CD14-positive monocyte (primary cell): ENCODE data around the gene ATP8B2. TPM values are rescaled to one million over a fixed set of nuclear protein-coding genes. Genes with fewer than 3 reads are reported as not detected.
"Not testable (repeated sequence)": the region's sequence is repeated elsewhere in the genome, so short reads cannot be mapped to it uniquely, and the experiment has no call there.

Source experiments
- DNase-seq, 3 donors: peaks; one replicate each; pipeline ENCODE4 v3.0.0-alpha.2; 2011 to 2022
- H2AFZ ChIP-seq: 2 replicates; pipeline ENCODE4 v1.6.0; 2012; ENCODE audit warnings: mild to moderate bottlenecking, low read depth, low read length, inconsistent platforms; ENCODE audit not compliant: insufficient read depth, poor library complexity, severe bottlenecking
- H3K27ac ChIP-seq, 2 donors: 1 replicate in 1 of 2; 2 replicates in 1 of 2; pipeline ENCODE4 v1.5.1; 2012 to 2013; ENCODE audit warnings: low read length in 2 of 2, control low read depth in 1 of 2, inconsistent platforms in 1 of 2, low read depth in 1 of 2, mild to moderate bottlenecking in 1 of 2
- H3K27me3 ChIP-seq, 2 donors: one replicate each; pipeline versions ENCODE4 v1.6.0 to v1.6.1; 2011 to 2013; ENCODE audit warnings: low read length in 2 of 2; ENCODE audit not compliant: control insufficient read depth in 2 of 2, insufficient read depth in 2 of 2
- H3K36me3 ChIP-seq, 2 donors: replicated peaks in 1 of 2; 1 replicate in 1 of 2; 2 replicates in 1 of 2; pipeline versions ENCODE4 v1.5.1 to v1.6.1; 2012 to 2013; ENCODE audit warnings: low read length in 2 of 2, control low read depth in 1 of 2, inconsistent platforms in 1 of 2, mild to moderate bottlenecking in 1 of 2; ENCODE audit not compliant: insufficient read depth in 2 of 2, control insufficient read depth in 1 of 2
- H3K4me1 ChIP-seq, 2 donors: 1 replicate in 1 of 2; 2 replicates in 1 of 2; pipeline versions ENCODE4 v1.5.1 to v1.6.1; 2012 to 2013; ENCODE audit warnings: low read length in 2 of 2, control low read depth in 1 of 2, inconsistent platforms in 1 of 2, mild to moderate bottlenecking in 1 of 2, moderate library complexity in 1 of 2; ENCODE audit not compliant: insufficient read depth in 2 of 2, control insufficient read depth in 1 of 2
- H3K4me2 ChIP-seq: replicated peaks from 2 replicates; pipeline ENCODE3; 2012; ENCODE audit warnings: low read length, moderate library complexity, mild to moderate bottlenecking; ENCODE audit not compliant: poor library complexity, severe bottlenecking; ENCODE audit errors: extremely low read depth
- H3K4me3 ChIP-seq, 3 experiments: fragments of 200-600 bp in 1 of 3; sonication (generic) in 1 of 3; replicated peaks in 1 of 3; 1 replicate in 2 of 3; 2 replicates in 1 of 3; pipeline ENCODE4 v1.5.1; 2011 to 2013; ENCODE audit warnings: low read length in 3 of 3, mild to moderate bottlenecking in 3 of 3, control low read depth in 2 of 3, low read depth in 2 of 3, inconsistent platforms in 1 of 3, moderate library complexity in 1 of 3
- H3K79me2 ChIP-seq: 2 replicates; pipeline ENCODE4 v1.6.0; 2012; ENCODE audit warnings: mild to moderate bottlenecking, control low read depth, inconsistent platforms, low read length, moderate library complexity; ENCODE audit not compliant: insufficient read depth
- H3K9ac ChIP-seq: 2 replicates; pipeline ENCODE4 v1.6.0; 2017; ENCODE audit warnings: low read length, mild to moderate bottlenecking; ENCODE audit not compliant: insufficient read depth, poor library complexity, severe bottlenecking
- H3K9me3 ChIP-seq, 2 donors: replicated peaks in 1 of 2; 1 replicate in 1 of 2; 2 replicates in 1 of 2; pipeline versions ENCODE4 v1.5.1 to v1.6.1; 2012 to 2013; ENCODE audit warnings: low read length in 2 of 2, control low read depth in 1 of 2; ENCODE audit not compliant: control insufficient read depth in 1 of 2, insufficient read depth in 1 of 2
- H4K20me1 ChIP-seq: 2 replicates; pipeline ENCODE4 v1.6.0; 2012; ENCODE audit warnings: mild to moderate bottlenecking, low read length, control low read depth, moderate library complexity; ENCODE audit not compliant: insufficient read depth
- H3K27ac Mint-ChIP-seq, 7 donors: one replicate each; pipeline ENCODE4 v1.8.0; 2020; ENCODE audit warnings: mild to moderate bottlenecking in 7 of 7, mixed read lengths in 7 of 7, moderate library complexity in 6 of 7, inconsistent platforms in 2 of 7
- H3K27me3 Mint-ChIP-seq, 3 donors: one replicate each; pipeline ENCODE4 v1.8.0; 2021 to 2022; ENCODE audit warnings: low read depth in 3 of 3, mild to moderate bottlenecking in 3 of 3, mixed read lengths in 3 of 3, moderate library complexity in 3 of 3, inconsistent platforms in 1 of 3
- H3K36me3 Mint-ChIP-seq, 2 donors: one replicate each; pipeline ENCODE4 v1.8.0; 2020; ENCODE audit warnings: mixed read lengths in 2 of 2, inconsistent platforms in 1 of 2, mild to moderate bottlenecking in 1 of 2
- H3K4me1 Mint-ChIP-seq: one replicate; pipeline ENCODE4 v1.8.0; 2020; ENCODE audit warnings: mild to moderate bottlenecking, mixed read lengths
- H3K4me3 Mint-ChIP-seq, 2 donors: one replicate each; pipeline ENCODE4 v1.8.0; 2020; ENCODE audit warnings: mild to moderate bottlenecking in 2 of 2, mixed read lengths in 2 of 2, moderate library complexity in 1 of 2
- H3K9me3 Mint-ChIP-seq, 7 donors: one replicate each; pipeline ENCODE4 v1.8.0; 2020 to 2022; ENCODE audit warnings: mixed read lengths in 7 of 7, mild to moderate bottlenecking in 6 of 7, moderate library complexity in 6 of 7, inconsistent platforms in 2 of 7
- CTCF ChIP-seq: fragments of 200-600 bp; IDR thresholded peaks from one replicate; pipeline ENCODE4 v1.8.0; 2022; ENCODE audit warnings: antibody characterized with exemption, mild to moderate bottlenecking
- WGBS: methylation state at CpG from one replicate; pipeline ENCODE4 v1.1.5; 2013; ENCODE audit warnings: missing lambda C conversion rate; ENCODE audit not compliant: insufficient coverage; 5-methylcytosine and 5-hydroxymethylcytosine counted together
- intact Hi-C, 2 donors: fragments of 100-400 bp; cut with micrococcal nuclease; formaldehyde crosslinking; loops; one replicate each; pipeline versions ENCODE4 v1.15.0 to v1.15.1; 2023
- polyA plus RNA-seq, 3 donors: library from polyadenylated mRNA; depleted of rRNA in 1 of 3; unstranded in 2 of 3; stranded (reverse) in 1 of 3; fragments of 300-500 nt in 2 of 3; fragments of >200 nt in 1 of 3; fragmentation: Illumina TruSeq in 2 of 3; gene quantifications; 1 replicate in 2 of 3; 2 replicates in 1 of 3; pipeline ENCODE4 v1.2.3, GENCODE V29; 2012 to 2021

ATP8B2 gene
- polyA plus RNA-seq, 3 donors, result 0.46 to 2.2 (median 0.98) TPM

GRCh38 chr1:154276797-154277196, 48.5 kb upstream of the ATP8B2 start:
- H3K27ac Mint-ChIP-seq, result no peak overlapping the region
- WGBS, result 86% methylated on average over 2 of the region's 7 CpGs
- intact Hi-C loops, result no loop called here

GRCh38 chr1:154287591-154287990, 37.7 kb upstream of the ATP8B2 start:
- H3K4me3 Mint-ChIP-seq, H3K27ac ChIP-seq, H3K27ac Mint-ChIP-seq, intact Hi-C loops, H3K9me3 ChIP-seq, H3K36me3 Mint-ChIP-seq, H4K20me1 ChIP-seq, H3K9me3 Mint-ChIP-seq, DNase-seq, H3K4me1 ChIP-seq, H3K27me3 ChIP-seq, H3K4me3 ChIP-seq, H2AFZ ChIP-seq, H3K36me3 ChIP-seq, H3K9ac ChIP-seq, H3K4me1 Mint-ChIP-seq, H3K79me2 ChIP-seq, H3K4me2 ChIP-seq: not testable (repeated sequence)
- H3K27me3 Mint-ChIP-seq, result peaks cover 6 to 13% (median 8%) of the 10 kb centered on the region in 3 donors
- WGBS, result no CpG with 5 or more reads among the region's 30 CpGs

More at GRCh38 chr1:154276797-154277196, 48.5 kb upstream of the ATP8B2 start:
- peaks cover 0 to 2% (median 2%) of the 10 kb centered on the region in 3 donors for H3K27me3 Mint-ChIP-seq
- peaks cover 13% of the 10 kb centered on the region for H3K79me2 ChIP-seq
- H3K9me3 Mint-ChIP-seq, result no peaks in the 10 kb centered on the region
- peaks cover 11 to 24% of the 10 kb centered on the region in 2 donors for H3K36me3 ChIP-seq
- no peaks in the 10 kb centered on the region for H4K20me1 ChIP-seq
- H3K9ac ChIP-seq, result no peak overlapping the region
- no peaks in the 10 kb centered on the region for H3K9me3 ChIP-seq
- H3K4me1 ChIP-seq, result peaks cover 12 to 13% of the 10 kb centered on the region in 2 donors
- peaks cover 14 to 23% of the 10 kb centered on the region in 2 donors for H3K36me3 Mint-ChIP-seq
- H3K27me3 ChIP-seq, result no peaks in the 10 kb centered on the region
- no peak overlapping the region for H3K27ac ChIP-seq
- H3K4me2 ChIP-seq, result no peak overlapping the region
- TF ChIP-seq CTCF, result peak; percentile 18
- H3K4me3 Mint-ChIP-seq, result no peak overlapping the region
- H3K4me1 Mint-ChIP-seq, result peaks cover 14% of the 10 kb centered on the region
- H3K4me3 ChIP-seq, result no peak overlapping the region
- no peak overlapping the region for H2AFZ ChIP-seq
- DNase-seq, result no peak
